Measurements from ENCODE around the gene SLF2. TPM values are rescaled to one million over a fixed set of nuclear protein-coding genes. Genes with fewer than 3 reads are reported as not detected.

The SLF2 gene
- total RNA-seq, 2 experiments from 2014 or later = 52.1 to 58.2 TPM

- Histone ChIP-seq H3K9me3 (ENCODE audit: low read length) (no peaks in the 10 kb centered on the region), H2AFZ (ENCODE audit: low read length) (no peak overlapping the region), H4K20me1 (ENCODE audit: insufficient read depth, low read length) (no peaks in the 10 kb centered on the region), H3K36me3 (ENCODE audit: insufficient read depth, low read length) (no peaks in the 10 kb centered on the region), H3K9me2 (ENCODE audit: insufficient read depth, low read length) (no peaks in the 10 kb centered on the region), H3K27ac (ENCODE audit: low read depth, low read length, poor library complexity, severe bottlenecking) (no peak overlapping the region), H3K4me3 (ENCODE audit: low read depth, low read length, poor library complexity, severe bottlenecking) (no peak overlapping the region), H3K4me1 (ENCODE audit: insufficient read depth, low read length, poor library complexity, severe bottlenecking) (peaks cover 33% of the 10 kb centered on the region), H3K79me2 (ENCODE audit: insufficient read depth, low read depth, low read length) (no peaks in the 10 kb centered on the region), H3K4me2 (ENCODE audit: low read length) (no peak overlapping the region)
- no peak for DNase-seq (ENCODE audit: low spot score)
- no peak for TF ChIP-seq EZH2phosphoT487 (IDR thresholded peaks at IDR 0.05; ENCODE audit: borderline replicate concordance, low read depth, low read length)
- TF ChIP-seq, protein P1, sequence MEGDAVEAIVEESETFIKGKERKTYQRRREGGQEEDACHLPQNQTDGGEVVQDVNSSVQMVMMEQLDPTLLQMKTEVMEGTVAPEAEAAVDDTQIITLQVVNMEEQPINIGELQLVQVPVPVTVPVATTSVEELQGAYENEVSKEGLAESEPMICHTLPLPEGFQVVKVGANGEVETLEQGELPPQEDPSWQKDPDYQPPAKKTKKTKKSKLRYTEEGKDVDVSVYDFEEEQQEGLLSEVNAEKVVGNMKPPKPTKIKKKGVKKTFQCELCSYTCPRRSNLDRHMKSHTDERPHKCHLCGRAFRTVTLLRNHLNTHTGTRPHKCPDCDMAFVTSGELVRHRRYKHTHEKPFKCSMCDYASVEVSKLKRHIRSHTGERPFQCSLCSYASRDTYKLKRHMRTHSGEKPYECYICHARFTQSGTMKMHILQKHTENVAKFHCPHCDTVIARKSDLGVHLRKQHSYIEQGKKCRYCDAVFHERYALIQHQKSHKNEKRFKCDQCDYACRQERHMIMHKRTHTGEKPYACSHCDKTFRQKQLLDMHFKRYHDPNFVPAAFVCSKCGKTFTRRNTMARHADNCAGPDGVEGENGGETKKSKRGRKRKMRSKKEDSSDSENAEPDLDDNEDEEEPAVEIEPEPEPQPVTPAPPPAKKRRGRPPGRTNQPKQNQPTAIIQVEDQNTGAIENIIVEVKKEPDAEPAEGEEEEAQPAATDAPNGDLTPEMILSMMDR (conservative IDR thresholded peaks at IDR 0.05; ENCODE audit: low read length) = no peak
- POLR2A ChIA-PET = no interaction called here
- BruUV-seq (replicated peaks) = no TSS peak
- CTCF ChIA-PET (ENCODE audit: unreplicated experiment) = no interaction called here
- intact Hi-C loops (cut with micrococcal nuclease; ENCODE audit: unreplicated experiment) = loop anchor here (10.0 kb wide), 3 partner anchors 309 to 569 kb away; partner anchors contain the start of gene PKD2L1
Measured at GRCh38 chr10:100873827-100874326, 38.9 kb upstream of the SLF2 start.

DNA sequence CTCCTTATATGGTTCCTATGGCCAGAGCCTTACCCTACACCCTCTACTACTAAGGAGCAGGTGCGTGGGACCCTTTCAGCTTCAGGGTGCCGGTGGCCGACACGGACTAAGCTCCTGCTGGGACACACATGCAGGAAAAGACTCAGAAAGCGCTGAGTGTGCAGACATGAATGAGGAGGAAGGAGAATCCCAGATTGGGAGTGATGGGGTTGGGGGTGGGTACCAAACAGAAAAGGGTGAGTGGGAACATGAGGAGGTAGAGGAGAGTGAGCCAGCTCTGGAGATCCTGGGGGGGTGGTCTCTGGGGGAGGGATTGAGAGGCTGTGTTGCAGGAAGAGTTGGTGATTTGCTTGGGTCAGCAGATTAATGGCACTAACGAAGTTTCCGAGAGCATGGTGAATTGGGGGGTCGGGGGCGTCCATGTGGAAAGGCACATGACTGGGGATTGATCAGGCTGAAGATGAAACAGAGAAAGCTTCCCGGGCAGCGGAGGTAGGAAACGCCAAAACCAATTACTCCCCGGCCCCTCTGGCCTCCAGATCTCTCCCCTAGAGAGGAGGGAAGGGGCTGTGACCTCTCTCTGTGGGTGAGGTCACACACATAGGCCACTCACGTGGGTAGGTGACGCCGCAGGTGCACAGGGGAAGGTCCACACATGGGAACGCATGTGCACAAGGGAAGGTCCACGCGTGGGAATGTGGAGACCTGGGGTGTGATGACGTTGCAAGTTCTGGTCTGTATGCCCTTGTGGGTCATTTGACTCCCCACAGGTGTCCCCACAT is 37.9 kb upstream of the SLF2 start:
- Histone ChIP-seq H3K36me3 (ENCODE audit: insufficient read depth, low read length) (no peaks in the 10 kb centered on the region), H3K4me3 (ENCODE audit: low read depth, low read length, poor library complexity, severe bottlenecking) (no peak overlapping the region), H3K27ac (ENCODE audit: low read depth, low read length, poor library complexity, severe bottlenecking) (no peak overlapping the region), H2AFZ (ENCODE audit: low read length) (0 out of 2 replicates have a peak overlapping the region, but pooled peaks have one; percentile 41), H4K20me1 (ENCODE audit: insufficient read depth, low read length) (no peaks in the 10 kb centered on the region), H3K9me2 (ENCODE audit: insufficient read depth, low read length) (no peaks in the 10 kb centered on the region), H3K4me1 (ENCODE audit: insufficient read depth, low read length, poor library complexity, severe bottlenecking) (peaks cover 33% of the 10 kb centered on the region), H3K9me3 (ENCODE audit: low read length) (no peaks in the 10 kb centered on the region), H3K79me2 (ENCODE audit: insufficient read depth, low read depth, low read length) (no peaks in the 10 kb centered on the region), H3K4me2 (ENCODE audit: low read length) (no peak overlapping the region)
- no peak for TF ChIP-seq EZH2phosphoT487 (IDR thresholded peaks at IDR 0.05; ENCODE audit: borderline replicate concordance, low read depth, low read length)
- TF ChIP-seq, protein P1 (conservative IDR thresholded peaks at IDR 0.05; ENCODE audit: low read length) = no peak
- DNase-seq (ENCODE audit: low spot score) = no peak
- POLR2A ChIA-PET = no interaction called here
- CTCF ChIA-PET (ENCODE audit: unreplicated experiment) = no interaction called here
- intact Hi-C loops (cut with micrococcal nuclease; ENCODE audit: unreplicated experiment) = loop anchor here (5.0 to 10.0 kb wide), 4 partner anchors 133 to 570 kb away; partner anchors contain the start of gene PKD2L1
- no TSS peak for BruUV-seq (replicated peaks)
